HPDE6-E6E7 (cell line): ENCODE measurements around the gene DCAF15.
"Not testable (repeated sequence)": the region's sequence is repeated elsewhere in the genome, so short reads cannot be mapped to it uniquely, and the experiment has no call there.

Source experiments
- DNase-seq: peaks from one replicate; pipeline ENCODE4 v3.0.0; 2011; ENCODE audit warnings: missing footprints; ENCODE audit errors: extremely low spot score

DCAF15 gene

DNA sequence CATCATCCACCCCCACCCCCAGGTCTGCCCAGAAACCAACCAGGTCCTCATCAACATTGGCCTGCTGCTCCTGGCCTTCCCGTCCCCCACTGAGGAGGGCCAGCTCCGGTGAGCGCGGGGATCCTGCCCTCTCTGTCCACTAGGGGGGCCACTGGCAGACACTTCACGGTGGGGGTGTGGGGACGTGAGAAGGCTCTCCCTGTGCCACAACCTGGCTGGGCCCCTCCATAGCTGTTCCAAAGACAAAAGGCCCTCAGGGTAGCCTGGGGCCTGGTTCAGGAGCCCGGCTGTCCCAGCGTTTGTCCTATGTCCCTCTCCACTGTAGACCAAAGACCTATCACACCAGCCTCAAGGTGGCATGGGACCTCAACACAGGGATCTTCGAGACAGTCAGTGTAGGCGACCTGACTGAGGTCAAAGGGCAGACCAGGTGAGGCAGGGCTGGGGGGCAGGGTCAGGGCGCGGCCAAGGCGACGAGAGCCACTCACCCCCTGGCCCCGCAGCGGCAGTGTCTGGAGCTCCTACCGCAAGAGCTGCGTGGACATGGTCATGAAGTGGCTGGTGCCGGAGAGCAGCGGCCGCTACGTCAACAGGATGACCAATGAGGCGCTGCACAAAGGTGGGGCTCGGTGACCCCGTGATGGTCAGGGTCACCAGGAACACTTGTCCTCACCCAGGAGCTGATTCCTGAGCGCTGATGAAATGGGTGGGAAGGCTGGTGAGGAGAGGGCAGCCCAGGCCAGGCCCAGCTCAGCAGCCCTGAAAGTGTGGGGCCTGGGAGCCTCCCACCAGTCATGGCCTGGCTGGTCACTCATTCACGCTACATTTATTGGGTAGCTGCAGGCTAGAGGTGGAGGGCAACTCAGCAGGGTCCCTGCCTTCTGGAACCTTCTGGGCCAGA lies 7.9 kb downstream of the DCAF15 start:
- DNase-seq = no peak

DNA sequence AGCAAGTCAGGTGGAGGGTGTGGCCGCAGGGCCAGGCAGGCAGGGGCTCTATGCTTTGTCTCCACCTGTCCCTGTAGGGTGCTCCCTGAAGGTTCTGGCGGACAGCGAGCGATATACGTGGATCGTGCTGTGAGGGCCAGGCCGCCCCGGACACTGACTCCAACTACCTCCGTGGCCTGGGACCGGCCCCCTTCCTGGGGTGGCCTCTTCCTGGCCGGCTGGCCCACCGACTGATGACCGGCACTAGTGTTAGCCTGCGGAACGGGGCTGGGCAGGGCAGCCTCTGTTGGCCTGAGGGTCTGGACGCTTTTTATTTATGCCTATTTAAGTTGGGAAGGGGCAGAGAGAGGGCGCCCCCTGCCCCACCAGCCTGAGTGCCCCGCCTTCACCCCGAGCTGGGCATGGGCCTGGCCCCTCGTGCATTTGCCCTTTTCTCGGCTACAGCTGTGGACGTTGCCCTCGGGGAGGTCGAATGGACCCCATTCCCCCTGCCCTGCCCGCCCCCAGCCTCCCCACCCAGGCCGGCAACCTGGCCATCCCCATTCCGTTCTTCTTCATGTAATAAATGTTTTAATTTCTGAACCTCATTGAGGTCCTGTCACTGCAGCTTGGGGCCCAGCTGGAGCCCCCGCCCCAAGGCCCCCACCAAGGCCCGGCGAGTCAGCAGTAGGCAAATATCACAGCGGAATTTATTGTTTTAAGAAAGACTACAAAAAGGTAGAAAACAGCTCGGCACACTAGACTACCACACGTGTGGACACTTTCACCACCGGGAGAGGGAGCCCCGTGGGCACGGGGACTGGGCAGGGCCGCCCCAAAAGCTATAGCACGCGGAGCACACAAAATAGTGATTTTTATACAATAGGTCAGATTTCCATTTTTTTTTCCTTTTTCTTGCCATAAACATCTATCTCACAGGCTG lies 8.8 kb downstream of the DCAF15 start:
- no peak for DNase-seq

DNA sequence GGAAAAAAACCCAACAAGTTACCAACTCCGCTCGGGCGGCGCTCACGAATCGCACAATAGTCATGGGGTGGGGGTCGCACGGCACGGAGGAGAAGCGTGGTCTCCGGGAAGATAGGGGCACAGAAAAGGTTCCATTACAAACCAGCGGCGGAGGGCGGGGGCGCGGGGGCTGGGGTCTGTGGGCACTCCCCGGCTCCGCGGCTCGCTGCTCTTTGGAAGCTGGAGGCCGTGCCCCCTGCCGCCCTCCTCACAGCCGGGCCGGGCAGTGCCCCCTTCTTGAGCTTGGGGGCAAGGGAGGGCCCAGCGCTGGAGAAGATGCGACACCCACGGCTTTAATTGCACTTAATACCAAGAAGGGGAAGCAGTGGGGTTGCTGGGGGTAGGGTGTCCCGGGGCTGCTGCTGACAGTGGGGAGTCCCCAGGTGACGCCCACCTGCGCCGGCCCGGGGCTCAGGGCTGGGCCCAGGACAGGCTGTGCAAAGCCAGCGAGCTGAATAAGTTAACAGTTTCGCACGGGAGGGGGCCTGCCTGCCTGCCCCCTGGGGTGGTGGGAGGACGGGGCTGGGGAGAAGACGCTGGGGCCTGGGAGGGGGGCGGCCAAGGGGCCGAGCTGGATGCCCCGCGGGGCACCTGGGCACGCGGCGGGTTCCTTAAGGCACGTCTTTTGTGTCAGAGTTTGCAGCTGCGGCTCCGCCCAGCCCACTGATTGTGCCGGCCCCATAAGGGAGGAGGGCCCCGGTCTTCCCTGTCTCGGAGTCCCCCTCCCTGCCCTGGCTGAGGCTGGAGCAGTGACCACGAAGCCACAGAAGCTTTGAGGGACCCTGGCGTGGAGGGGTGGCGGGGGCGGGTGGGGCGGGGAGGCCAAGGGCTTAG lies 9.8 kb downstream of the DCAF15 start:
- DNase-seq = no peak

- DNase-seq = no peak
Measured at GRCh38 chr19:13962699-13963602, 10.6 kb downstream of the DCAF15 start.

- no peak for DNase-seq
Measured at GRCh38 chr19:13963603-13964105, 11.3 kb downstream of the DCAF15 start.

DNA sequence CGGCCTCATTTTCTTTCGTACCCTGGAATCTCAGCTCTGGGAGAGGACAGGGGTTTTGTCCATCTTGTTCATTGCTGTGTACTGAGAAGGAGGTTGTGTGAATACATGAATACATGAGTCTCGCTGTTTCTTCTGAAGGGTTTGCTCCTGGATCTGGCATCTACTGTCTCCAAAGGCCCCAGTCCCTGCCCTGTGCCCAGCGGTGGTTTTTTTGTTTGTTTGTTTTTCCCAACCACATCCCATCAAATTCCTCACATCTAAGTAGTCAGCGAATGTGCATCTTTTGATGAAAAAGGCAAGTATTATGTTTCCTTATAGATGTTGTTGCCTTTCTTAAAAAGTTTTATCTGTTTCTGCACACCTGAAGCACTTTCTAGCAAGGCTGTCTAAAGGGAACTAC lies 12.5 kb downstream of the DCAF15 start:
- no peak for DNase-seq

DNA sequence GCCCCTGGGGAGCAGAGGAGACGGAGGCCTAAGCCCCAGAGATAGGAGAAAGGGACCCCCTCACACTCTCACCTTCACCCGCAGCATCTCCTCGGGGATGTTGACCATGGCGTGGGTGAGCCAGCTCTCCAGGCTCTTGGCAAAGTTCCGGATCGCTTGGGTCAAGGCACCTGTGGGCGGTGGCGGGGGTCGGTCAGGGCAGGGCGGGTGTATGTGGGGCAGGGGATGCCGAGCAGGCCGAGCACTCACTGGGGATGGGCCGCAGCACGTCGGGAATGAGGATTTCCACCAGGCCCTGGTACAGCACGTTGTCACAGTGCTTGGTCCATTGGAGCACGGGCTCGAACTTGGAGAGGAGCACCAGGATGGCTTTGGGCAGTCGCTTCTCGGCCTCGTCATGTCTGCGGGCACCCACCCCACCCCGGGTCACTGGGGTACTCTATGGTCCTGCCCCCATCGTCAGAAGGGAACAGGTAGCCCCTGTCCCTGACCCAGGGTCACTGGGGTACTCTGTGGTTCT lies 13.1 kb downstream of the DCAF15 start:
- DNase-seq = no peak

GRCh38 chr19:13965926-13966683 lies 13.8 kb downstream of the DCAF15 start:
- no peak for DNase-seq

GRCh38 chr19:13966684-13967128 lies 14.4 kb downstream of the DCAF15 start:
- DNase-seq = no peak

- DNase-seq = not testable (repeated sequence)
Measured at GRCh38 chr19:13967206-13967605, 14.9 kb downstream of the DCAF15 start.

DNA sequence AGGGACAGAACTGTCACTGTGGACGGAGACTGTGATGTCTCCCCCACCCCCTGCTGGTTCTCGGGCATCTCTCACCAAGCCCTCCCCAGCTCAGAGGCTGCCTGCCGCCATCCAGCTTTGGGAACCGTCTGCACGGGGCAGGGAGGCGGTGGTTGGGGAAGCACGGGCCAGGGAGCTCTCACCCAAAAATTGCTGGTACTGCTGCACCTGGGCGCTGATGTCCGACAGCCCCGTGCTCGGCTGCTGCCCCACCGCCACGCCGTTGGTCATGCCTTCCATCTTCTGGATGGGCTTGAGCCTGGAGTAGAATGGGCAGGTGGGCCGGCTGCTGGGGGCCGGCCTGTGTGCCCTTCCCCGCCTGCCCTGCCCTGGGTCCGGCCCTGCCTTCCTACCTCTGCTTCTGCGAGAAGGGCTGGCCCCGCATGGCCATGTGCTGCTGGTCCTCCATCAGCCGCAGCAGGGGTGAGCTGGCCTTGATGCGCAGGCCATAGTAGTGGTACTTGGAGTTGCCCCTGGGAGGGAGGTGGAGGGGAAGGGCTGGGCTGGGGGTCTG lies 16.1 kb downstream of the DCAF15 start:
- DNase-seq = no peak

DNA sequence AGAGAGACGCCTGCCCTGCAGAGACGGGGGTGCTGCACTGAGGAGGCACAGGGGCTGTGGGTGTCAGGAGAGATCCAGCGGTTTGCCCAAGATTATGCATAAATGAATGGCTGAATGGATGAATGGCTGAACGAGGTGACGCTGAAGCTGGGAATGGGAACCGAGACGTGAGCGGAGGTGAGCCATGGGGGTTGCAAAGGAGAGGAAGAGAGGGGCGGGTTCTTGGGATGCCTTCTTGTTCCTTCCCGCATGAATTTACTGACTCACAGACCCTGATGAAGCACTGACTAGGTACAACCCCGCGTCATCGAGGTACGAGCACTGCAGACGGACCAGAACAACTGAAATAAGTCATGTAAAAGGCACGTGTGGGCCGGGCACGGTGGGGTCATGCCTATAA lies 16.7 kb downstream of the DCAF15 start:
- no peak for DNase-seq

- no peak for DNase-seq
Measured at GRCh38 chr19:13969897-13970296, 17.6 kb downstream of the DCAF15 start.

DNA sequence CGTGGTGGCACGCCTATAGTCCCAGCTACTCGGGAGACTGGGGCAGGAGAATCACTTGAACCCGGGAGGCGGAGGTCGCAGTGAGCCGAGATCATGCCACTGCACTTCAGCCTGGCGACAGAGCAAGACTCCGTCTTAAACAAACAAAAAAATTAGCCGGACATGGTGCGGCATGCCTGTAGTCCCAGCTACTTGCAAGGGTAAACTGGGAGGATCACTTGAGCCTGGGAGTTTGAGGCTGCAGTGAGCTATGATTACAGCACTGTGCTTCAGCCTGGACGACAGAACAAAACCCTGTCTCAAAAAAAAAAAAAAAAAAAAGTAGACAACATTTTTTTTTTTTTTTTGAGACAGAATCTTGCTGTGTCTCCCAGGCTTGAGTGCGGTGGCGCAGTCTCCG lies 19.6 kb downstream of the DCAF15 start:
- not testable (repeated sequence) for DNase-seq

- no peak for DNase-seq
Measured at GRCh38 chr19:13972368-13973155, 20.3 kb downstream of the DCAF15 start.

DNA sequence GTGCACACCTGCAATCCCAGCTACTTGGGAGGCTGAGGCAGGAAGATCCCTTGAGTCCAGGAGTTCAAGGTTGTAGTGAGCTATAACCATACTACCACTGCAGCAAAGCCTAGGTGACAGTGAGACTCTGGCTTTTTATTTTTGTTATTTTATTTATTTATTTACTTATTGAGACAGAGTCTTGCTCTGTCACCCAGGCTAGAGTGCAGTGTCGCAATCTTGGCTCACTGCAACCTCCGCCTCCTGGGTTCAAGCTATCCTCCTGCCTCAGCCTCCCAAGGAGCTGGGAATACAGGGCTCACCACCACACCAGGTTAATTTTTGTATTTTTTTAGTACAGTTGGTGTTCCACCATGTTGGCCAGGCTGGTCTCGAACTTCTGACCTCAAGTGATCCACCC lies 21.2 kb downstream of the DCAF15 start:
- DNase-seq = not testable (repeated sequence)

GRCh38 chr19:13974073-13974472 lies 21.8 kb downstream of the DCAF15 start:
- peak; percentile 84 for DNase-seq

- no peak for DNase-seq
Measured at GRCh38 chr19:13975870-13976269, 23.6 kb downstream of the DCAF15 start.
